HCT116 (cell line): Measurements from ENCODE around the gene TMEM132A. TPM values are rescaled to one million over a fixed set of nuclear protein-coding genes. Genes with fewer than 3 reads are reported as not detected.

Experiments used
- ATAC-seq: fragments of 200-7000 bp; cut with Tn5 transposase; 2 replicates; pipeline ENCODE4 v1.9.1; 2020; ENCODE audit warnings: mild to moderate bottlenecking, moderate library complexity
- BruUV-seq: library from RNA; stranded (reverse); fragments of 400-500 nt; replicated peaks from 2 replicates; lab custom pipeline; 2021; lab: Mats Ljungman, UMichigan
- CTCF ChIA-PET: fragments of 300-600 bp; sonication (Branson Sonifier 250); formaldehyde crosslinking; loops from one replicate; lab custom pipeline; 2021; ENCODE audit warnings: antibody characterized with exemption; lab: Charles Lee
- POLR2A ChIA-PET: fragments of 300-600, 350-600 bp; sonication (Branson Sonifier 250); formaldehyde crosslinking; loops from one replicate; lab custom pipeline; 2021; ENCODE audit warnings: antibody characterized with exemption; lab: Charles Lee
- RAD21 ChIA-PET, 2 experiments: fragments of 300-600 bp; sonication (Branson Sonifier 250); formaldehyde crosslinking; loops; one replicate each; lab custom pipeline; 2023; ENCODE audit warnings: low total read pairs in 2 of 2; ENCODE audit not compliant: uncharacterized antibody in 2 of 2, unreplicated experiment in 2 of 2, low non-redundant PET in 1 of 2; lab: Charles Lee
- DNase-seq: peaks from one replicate; pipeline ENCODE4 v3.0.0-alpha.2; 2010; ENCODE audit warnings: low read depth, low spot score
- H2AFZ ChIP-seq: fragments of 200-600 bp; shearing (Covaris generic), sonication (generic); 2 replicates; pipeline ENCODE4 v1.6.1; 2017; ENCODE audit warnings: low read depth, mixed run types, mixed read lengths, antibody characterized with exemption, low read length; ENCODE audit not compliant: poor library complexity, severe bottlenecking
- H3K27ac ChIP-seq: 2 replicates; pipeline ENCODE4 v1.5.1; 2012; ENCODE audit warnings: low read depth, low read length
- H3K27me3 ChIP-seq: fragments of 200-600 bp; sonication (generic); 2 replicates; pipeline ENCODE4 v1.6.1; 2016; ENCODE audit warnings: mixed run types, low read length, mixed read lengths; ENCODE audit not compliant: insufficient read depth
- H3K36me3 ChIP-seq, 2 experiments: fragments of 200-500 bp in 1 of 2; fragments of 200-600 bp in 1 of 2; sonication (Bioruptor generic) in 1 of 2; sonication (generic) in 1 of 2; 2 replicates each; pipeline versions ENCODE4 v1.5.1 to v1.6.1; 2014 to 2016; ENCODE audit warnings: low read length in 2 of 2, inconsistent platforms in 1 of 2, mixed read lengths in 1 of 2, mixed run types in 1 of 2; ENCODE audit not compliant: insufficient read depth in 2 of 2, control insufficient read depth in 1 of 2
- H3K4me1 ChIP-seq, 2 experiments: fragments of 200-600 bp in 1 of 2; sonication (generic) in 1 of 2; 2 replicates each; pipeline versions ENCODE4 v1.5.1 to v1.6.1; 2012 to 2017; ENCODE audit warnings: low read length in 2 of 2, inconsistent platforms in 1 of 2, mild to moderate bottlenecking in 1 of 2, mixed read lengths in 1 of 2, mixed run types in 1 of 2, moderate library complexity in 1 of 2; ENCODE audit not compliant: insufficient read depth in 2 of 2, control insufficient read depth in 1 of 2
- H3K4me2 ChIP-seq: fragments of 200-600 bp; sonication (generic); 2 replicates; pipeline ENCODE4 v1.6.1; 2017; ENCODE audit warnings: mixed run types, low read length, mixed read lengths
- H3K4me3 ChIP-seq, 2 experiments: fragments of 200-600 bp in 1 of 2; sonication (generic) in 1 of 2; replicated peaks in 1 of 2; 2 replicates each; pipeline ENCODE4 v1.5.1; 2011 to 2016; ENCODE audit warnings: low read length in 2 of 2, control low read depth in 1 of 2, low read depth in 1 of 2, mild to moderate bottlenecking in 1 of 2, mixed read lengths in 1 of 2, mixed run types in 1 of 2
- H3K79me2 ChIP-seq: fragments of 200-600 bp; sonication (generic); 2 replicates; pipeline ENCODE4 v1.6.1; 2017; ENCODE audit warnings: mild to moderate bottlenecking, mixed run types, low read length, moderate library complexity, mixed read lengths; ENCODE audit not compliant: insufficient read depth
- H3K9ac ChIP-seq: fragments of 200-600 bp; sonication (generic); 2 replicates; pipeline ENCODE4 v1.6.1; 2016; ENCODE audit warnings: low read length, mixed read lengths
- H3K9me2 ChIP-seq: fragments of 200-600 bp; sonication (generic), shearing (Covaris generic); 2 replicates; pipeline ENCODE4 v1.6.1; 2017; ENCODE audit warnings: mixed run types, mild to moderate bottlenecking, moderate library complexity; ENCODE audit not compliant: insufficient read depth
- H3K9me3 ChIP-seq, 2 experiments: fragments of 200-500 bp in 1 of 2; fragments of 200-600 bp in 1 of 2; sonication (Bioruptor generic) in 1 of 2; sonication (generic) in 1 of 2; 2 replicates each; pipeline ENCODE4 v1.6.1; 2014 to 2017; ENCODE audit warnings: low read length in 2 of 2, mixed read lengths in 2 of 2, inconsistent platforms in 1 of 2, low read depth in 1 of 2, mild to moderate bottlenecking in 1 of 2, mixed run types in 1 of 2, moderate library complexity in 1 of 2; ENCODE audit not compliant: control insufficient read depth in 1 of 2, insufficient read depth in 1 of 2
- H4K20me1 ChIP-seq: fragments of 200-600 bp; sonication (generic), shearing (Covaris generic); 2 replicates; pipeline ENCODE4 v1.6.1; 2017; ENCODE audit warnings: mixed run types, mild to moderate bottlenecking, moderate library complexity; ENCODE audit not compliant: insufficient read depth
- ATF3 ChIP-seq: IDR thresholded peaks from 2 replicates; pipeline ENCODE4 v1.6.1; 2012
- CBX3 ChIP-seq: IDR thresholded peaks from 2 replicates; pipeline ENCODE4 v1.6.1; 2012; ENCODE audit warnings: low read depth
- CEBPB ChIP-seq: IDR thresholded peaks from 2 replicates; pipeline ENCODE4 v1.6.1; 2012; ENCODE audit warnings: low read depth
- CTCF ChIP-seq, 3 experiments: fragments of 200-600 bp in 1 of 3; sonication (generic) in 1 of 3; IDR thresholded peaks in 2 of 3; conservative IDR thresholded peaks in 1 of 3; 2 replicates each; pipeline ENCODE4 v1.5.1; 2012 to 2017; ENCODE audit warnings: low read depth in 2 of 3, low read length in 2 of 3, antibody characterized with exemption in 1 of 3, borderline replicate concordance in 1 of 3, control low read depth in 1 of 3, mild to moderate bottlenecking in 1 of 3, mixed read lengths in 1 of 3, mixed run types in 1 of 3, moderate library complexity in 1 of 3; ENCODE audit not compliant: insufficient read depth in 1 of 3
- ELF1 ChIP-seq: IDR thresholded peaks from 2 replicates; pipeline ENCODE4 v1.6.1; 2012; ENCODE audit warnings: low read depth, borderline replicate concordance
- EZH2 ChIP-seq: fragments of 200-600 bp; sonication (generic); IDR thresholded peaks from 2 replicates; pipeline ENCODE4 v1.6.1; 2017; ENCODE audit warnings: antibody characterized with exemption, mixed run types
- EZH2phosphoT487 ChIP-seq: fragments of 200-600 bp; IDR thresholded peaks from 2 replicates; pipeline ENCODE4 v1.6.1; 2018; ENCODE audit warnings: antibody characterized with exemption, borderline replicate concordance
- MAX ChIP-seq: IDR thresholded peaks from 2 replicates; pipeline ENCODE4 v1.6.1; 2012
- POLR2A ChIP-seq: IDR thresholded peaks from 2 replicates; pipeline ENCODE4 v1.7.0; 2011; ENCODE audit warnings: borderline replicate concordance; ENCODE audit not compliant: insufficient read depth, insufficient read length; ENCODE audit errors: extremely low read depth
- RAD21 ChIP-seq: IDR thresholded peaks from 2 replicates; pipeline ENCODE4 v1.6.1; 2012; ENCODE audit warnings: low read depth, mild to moderate bottlenecking
- REST ChIP-seq: IDR thresholded peaks from 2 replicates; pipeline ENCODE4 v1.6.1; 2012; ENCODE audit warnings: low read depth
- SIN3A ChIP-seq: IDR thresholded peaks from 2 replicates; pipeline ENCODE4 v1.6.1; 2012; ENCODE audit warnings: low read depth
- SP1 ChIP-seq: IDR thresholded peaks from 2 replicates; pipeline ENCODE4 v1.6.1; 2012; ENCODE audit warnings: low read depth
- SRF ChIP-seq: IDR thresholded peaks from 2 replicates; pipeline ENCODE4 v1.6.1; 2012; ENCODE audit warnings: low read depth
- YY1 ChIP-seq: IDR thresholded peaks from 2 replicates; pipeline ENCODE4 v1.6.1; 2011; ENCODE audit warnings: low read length, low read depth, moderate library complexity, mild to moderate bottlenecking; ENCODE audit not compliant: insufficient replicate concordance; ENCODE audit errors: extremely low read depth
- ZBTB33 ChIP-seq: IDR thresholded peaks from 2 replicates; pipeline ENCODE4 v1.6.1; 2011; ENCODE audit warnings: mild to moderate bottlenecking, low read length, moderate library complexity; ENCODE audit not compliant: insufficient replicate concordance; ENCODE audit errors: extremely low read depth
- ZFX ChIP-seq: fragments of 450-650 bp; IDR thresholded peaks from 2 replicates; pipeline ENCODE4 v1.6.1; 2017
- ZNF274 ChIP-seq: fragments of 200-500 bp; sonication (Bioruptor generic); IDR thresholded peaks from 2 replicates; pipeline ENCODE4 v1.6.1; 2014; ENCODE audit warnings: mild to moderate bottlenecking, low read depth, low read length, inconsistent platforms
- intact Hi-C: fragments of 100-400 bp; cut with micrococcal nuclease; formaldehyde crosslinking; loops from 2 replicates; pipeline ENCODE4 v1.10.0; 2022
- total RNA-seq: library from RNA; stranded (reverse); gene quantifications from one replicate; pipeline ENCODE4 v1.2.1, GENCODE V29; 2021; ENCODE audit not compliant: unreplicated experiment

The TMEM132A gene
- total RNA-seq, 1 experiment from 2014 or later = 120 TPM

GRCh38 chr11:60913793-60914632 lies 10.2 kb upstream of the TMEM132A start, which contains the start of gene TMEM109:
Gene TMEM109, plus strand, starts transcription at chr11:60914158. Its CDS starts 5,536 bp downstream, at chr11:60919694.
- Histone ChIP-seq H3K4me2 (peak within 1 kb of the TSS; percentile 89), H3K36me3 (peaks cover 0 to 3% of the 10 kb centered on the region in 2 experiments; a peak in 1 of 4 replicates), H3K27ac (peak within 1 kb of the TSS; percentile 61), H3K4me1 (peaks cover 23 to 60% of the 10 kb centered on the region in 2 experiments), H3K4me3 (peak within 1 kb of the TSS; percentile 61 to 67), H3K79me2 (peaks cover 48% of the 10 kb centered on the region), H4K20me1 (no peaks in the 10 kb centered on the region; the same call in 1 of the 2 replicates), H3K9me3 (no peaks in the 10 kb centered on the region), H3K27me3 (no peaks in the 10 kb centered on the region), H2AFZ (peak within 1 kb of the TSS; percentile 79), H3K9ac (peak within 1 kb of the TSS; percentile 73), H3K9me2 (no peaks in the 10 kb centered on the region)
- DNase-seq (peak; percentile 73), ATAC-seq (peak; percentile 77)
- RAD21 ChIA-PET = no interaction called here
- CTCF ChIA-PET = interaction anchor here (0.6 to 1.7 kb wide), 6 partner anchors 10 to 216 kb away, joined by 3 to 16 read pairs (median 4); no protein-coding TSS in a partner anchor
- intact Hi-C loops = loop anchor here (10.0 kb wide), 1 partner anchor 271 kb away; no protein-coding TSS in a partner anchor
- POLR2A ChIA-PET = interaction anchor here (0.7 to 1.2 kb wide), 3 partner anchors 9 to 448 kb away, joined by 3 to 6 read pairs (median 3); partner anchors contain the start of gene CYB561A3
- BruUV-seq = no TSS peak
- TF ChIP-seq ZBTB33 (no peak), ZNF274 (no peak), MAX (peak; percentile 98), SIN3A (no peak), SRF (no peak), SP1 (no peak), ELF1 (no peak; the same call in 1 of the 2 replicates), REST (no peak), ATF3 (no peak), YY1 (no peak), CBX3 (peak; percentile 88), EZH2phosphoT487 (no peak), CTCF (IDR thresholded peaks at IDR 0.05 in 2 of 3, conservative IDR thresholded peaks at IDR 0.05 in 1 of 3; ENCODE audit: borderline replicate concordance in 1 of 3, insufficient read depth in 1 of 3, low read depth in 2 of 3, low read length in 2 of 3) (no peak), CEBPB (no peak), POLR2A (peak; percentile 44), EZH2 (no peak), ZFX (peak; percentile 83), RAD21 (no peak)
